GM21723 (cell line): ENCODE measurements around the gene LCTL.
"Not testable (repeated sequence)": the region's sequence is repeated elsewhere in the genome, so short reads cannot be mapped to it uniquely, and the experiment has no call there.

Source experiments
- ATAC-seq: cut with Tn5 transposase; IDR thresholded peaks from one replicate; pipeline ENCODE4 v1.9.1; 2021; ENCODE audit warnings: mild to moderate bottlenecking, moderate library complexity; ENCODE audit not compliant: unreplicated experiment

The LCTL gene

GRCh38 chr15:66592505-66593218 is 26.9 kb upstream of the LCTL start:
- no peak for ATAC-seq

GRCh38 chr15:66591322-66591862 is 25.6 kb upstream of the LCTL start:
- no peak for ATAC-seq

GRCh38 chr15:66590435-66590834 is 24.6 kb upstream of the LCTL start:
- no peak for ATAC-seq

GRCh38 chr15:66589429-66589828 is 23.6 kb upstream of the LCTL start:
- not testable (repeated sequence) for ATAC-seq

GRCh38 chr15:66588971-66589370 is 23.2 kb upstream of the LCTL start:
- ATAC-seq, result no peak

GRCh38 chr15:66588537-66588936 is 22.7 kb upstream of the LCTL start:
- no peak for ATAC-seq

GRCh38 chr15:66587749-66588148 is 22.0 kb upstream of the LCTL start:
- no peak for ATAC-seq

GRCh38 chr15:66587020-66587419 is 21.2 kb upstream of the LCTL start:
- ATAC-seq, result no peak

- no peak for ATAC-seq
Measured at GRCh38 chr15:66586155-66586976, 20.6 kb upstream of the LCTL start.

- ATAC-seq, result no peak
Measured at GRCh38 chr15:66581972-66582537, 16.3 kb upstream of the LCTL start.

GRCh38 chr15:66580643-66581042 is 14.8 kb upstream of the LCTL start:
- no peak for ATAC-seq

GRCh38 chr15:66578286-66578875 is 12.6 kb upstream of the LCTL start:
- ATAC-seq, result no peak

GRCh38 chr15:66574596-66574950 is 8.8 kb upstream of the LCTL start:
- ATAC-seq, result no peak

- ATAC-seq, result no peak
Measured at GRCh38 chr15:66573719-66574595, 8.2 kb upstream of the LCTL start.

- ATAC-seq, result no peak
Measured at GRCh38 chr15:66573348-66573718, 7.5 kb upstream of the LCTL start.

GRCh38 chr15:66572146-66572545 is 6.3 kb upstream of the LCTL start:
- no peak for ATAC-seq

GRCh38 chr15:66570842-66571478 is 5.2 kb upstream of the LCTL start:
- ATAC-seq, result no peak

GRCh38 chr15:66570327-66570726 is 4.5 kb upstream of the LCTL start:
- no peak for ATAC-seq

- no peak for ATAC-seq
Measured at GRCh38 chr15:66569461-66570137, 3.8 kb upstream of the LCTL start.
